ENCODE results near the gene ARHGEF18.

ARHGEF18 gene

GRCh38 chr19:7393459-7393858 is 44.7 kb downstream of the ARHGEF18 start:
- Histone ChIP-seq H3K4me1 (ENCODE audit: insufficient read depth, low read length) (peaks cover 23% of the 10 kb centered on the region), H3K27ac (ENCODE audit: low read length) (no peak overlapping the region), H3K27me3 (ENCODE audit: insufficient read depth, low read length, poor library complexity) (no peaks in the 10 kb centered on the region), H3K9ac (ENCODE audit: low read depth, low read length) (no peak overlapping the region), H3K79me2 (ENCODE audit: insufficient read depth, low read length) (peaks cover 31% of the 10 kb centered on the region), H2AFZ (ENCODE audit: low read depth, low read length) (no peak overlapping the region), H3K36me3 (ENCODE audit: insufficient read depth, low read length) (no peaks in the 10 kb centered on the region; the same call in 1 of the 2 replicates), H3K4me3 (ENCODE audit: low read depth in 1 of 2, low read length in 2 of 2) (no peak overlapping the region), H3K9me3 (ENCODE audit: insufficient read depth, low read length, severe bottlenecking) (no peaks in the 10 kb centered on the region), H4K20me1 (ENCODE audit: insufficient read depth, low read length) (peaks cover 7% of the 10 kb centered on the region; the same call in 1 of the 2 replicates), H3K4me2 (ENCODE audit: insufficient read depth, low read length) (no peak overlapping the region)
- ATAC-seq (ENCODE audit: insufficient read depth, low read depth) (no peak), DNase-seq (no peak)
- TF ChIP-seq EZH2 (IDR thresholded peaks at IDR 0.05; ENCODE audit: borderline replicate concordance, low read depth, low read length, severe bottlenecking) (no peak), CTCF (IDR thresholded peaks at IDR 0.05; ENCODE audit: borderline replicate concordance, extremely low read depth, low read length, poor library complexity, severe bottlenecking) (no peak)

- no peaks in the 10 kb centered on the region; the same call in 1 of the 2 replicates for H3K36me3 ChIP-seq (ENCODE audit: insufficient read depth, low read length)
- peaks cover 36% of the 10 kb centered on the region for H3K79me2 ChIP-seq (ENCODE audit: insufficient read depth, low read length)
- H3K4me2 ChIP-seq (ENCODE audit: insufficient read depth, low read length): peak overlapping the region; percentile 90
- peaks cover 7% of the 10 kb centered on the region; the same call in 1 of the 2 replicates for H4K20me1 ChIP-seq (ENCODE audit: insufficient read depth, low read length)
- H3K27ac ChIP-seq (ENCODE audit: low read length): peak overlapping the region; percentile 56
- no peak for ATAC-seq (ENCODE audit: insufficient read depth, low read depth)
- TF ChIP-seq EZH2 (IDR thresholded peaks at IDR 0.05; ENCODE audit: borderline replicate concordance, low read depth, low read length, severe bottlenecking) (no peak), CTCF (IDR thresholded peaks at IDR 0.05; ENCODE audit: borderline replicate concordance, extremely low read depth, low read length, poor library complexity, severe bottlenecking) (no peak)
- H3K27me3 ChIP-seq (ENCODE audit: insufficient read depth, low read length, poor library complexity): no peaks in the 10 kb centered on the region
- peak overlapping the region; percentile 69 to 79; a peak in 3 of 4 replicates for H3K4me3 ChIP-seq (ENCODE audit: low read depth in 1 of 2, low read length in 2 of 2)
- no peaks in the 10 kb centered on the region for H3K9me3 ChIP-seq (ENCODE audit: insufficient read depth, low read length, severe bottlenecking)
- DNase-seq: no peak
- peaks cover 23% of the 10 kb centered on the region for H3K4me1 ChIP-seq (ENCODE audit: insufficient read depth, low read length)
- peak overlapping the region; percentile 60 for H2AFZ ChIP-seq (ENCODE audit: low read depth, low read length)
- H3K9ac ChIP-seq (ENCODE audit: low read depth, low read length): peak overlapping the region; percentile 93
These were observed 45.4 kb downstream of the ARHGEF18 start for GRCh38 chr19:7393939-7394730.

GRCh38 chr19:7394731-7395359 is 46.1 kb downstream of the ARHGEF18 start:
- no peaks in the 10 kb centered on the region for H3K9me3 ChIP-seq (ENCODE audit: insufficient read depth, low read length, severe bottlenecking)
- peak overlapping the region; percentile 90 for H3K4me2 ChIP-seq (ENCODE audit: insufficient read depth, low read length)
- DNase-seq (peak; percentile 92), ATAC-seq (ENCODE audit: insufficient read depth, low read depth) (peak; percentile 90)
- H3K27ac ChIP-seq (ENCODE audit: low read length): peak overlapping the region; percentile 74
- peaks cover 42% of the 10 kb centered on the region for H3K79me2 ChIP-seq (ENCODE audit: insufficient read depth, low read length)
- peaks cover 23% of the 10 kb centered on the region for H3K4me1 ChIP-seq (ENCODE audit: insufficient read depth, low read length)
- H4K20me1 ChIP-seq (ENCODE audit: insufficient read depth, low read length): peaks cover 8% of the 10 kb centered on the region; the same call in 1 of the 2 replicates
- peak overlapping the region; percentile 69 to 79 for H3K4me3 ChIP-seq (ENCODE audit: low read depth in 1 of 2, low read length in 2 of 2)
- H3K36me3 ChIP-seq (ENCODE audit: insufficient read depth, low read length): no peaks in the 10 kb centered on the region; the same call in 1 of the 2 replicates
- peak overlapping the region; percentile 93 for H3K9ac ChIP-seq (ENCODE audit: low read depth, low read length)
- H2AFZ ChIP-seq (ENCODE audit: low read depth, low read length): peak overlapping the region; percentile 70
- TF ChIP-seq CTCF (IDR thresholded peaks at IDR 0.05; ENCODE audit: borderline replicate concordance, extremely low read depth, low read length, poor library complexity, severe bottlenecking): peak; percentile 40
- no peak for TF ChIP-seq EZH2 (IDR thresholded peaks at IDR 0.05; ENCODE audit: borderline replicate concordance, low read depth, low read length, severe bottlenecking)
- no peaks in the 10 kb centered on the region for H3K27me3 ChIP-seq (ENCODE audit: insufficient read depth, low read length, poor library complexity)

All from DND-41 (cell line).